Loucy (cell line): Measurements from ENCODE around the gene COL13A1.

Experiments used
- H2AFZ ChIP-seq: fragments of 200-600 bp; sonication (generic); 2 replicates; pipeline ENCODE4 v1.6.0; 2016; ENCODE audit warnings: antibody characterized with exemption, mild to moderate bottlenecking, low read length, moderate library complexity
- H3F3A ChIP-seq: fragments of 200-600 bp; 2 replicates; pipeline ENCODE4 v1.6.0; 2016; ENCODE audit warnings: antibody characterized with exemption, low read depth, mild to moderate bottlenecking
- H3K27me3 ChIP-seq: fragments of 200-600 bp; sonication (generic); 2 replicates; pipeline ENCODE4 v1.6.1; 2014; ENCODE audit warnings: low read length, mild to moderate bottlenecking; ENCODE audit not compliant: insufficient read depth, poor library complexity, severe bottlenecking
- H3K36me3 ChIP-seq: fragments of 200-600 bp; sonication (generic); 2 replicates; pipeline ENCODE4 v1.6.1; 2016; ENCODE audit warnings: low read length; ENCODE audit not compliant: insufficient read depth
- H3K4me1 ChIP-seq: fragments of 200-600 bp; sonication (generic); 2 replicates; pipeline ENCODE4 v1.5.1; 2014; ENCODE audit warnings: low read length, mild to moderate bottlenecking; ENCODE audit not compliant: insufficient read depth, poor library complexity, severe bottlenecking
- H3K4me2 ChIP-seq: fragments of 200-600 bp; sonication (generic); 2 replicates; pipeline ENCODE4 v1.6.0; 2014; ENCODE audit warnings: antibody characterized with exemption, low read length, low read depth, mild to moderate bottlenecking; ENCODE audit not compliant: poor library complexity, severe bottlenecking
- H3K4me3 ChIP-seq: fragments of 200-600 bp; sonication (generic); 2 replicates; pipeline ENCODE4 v1.5.1; 2014; ENCODE audit warnings: low read length, mild to moderate bottlenecking, mixed read lengths; ENCODE audit not compliant: poor library complexity, severe bottlenecking
- H3K79me2 ChIP-seq: fragments of 200-600 bp; sonication (generic); 2 replicates; pipeline ENCODE4 v1.6.1; 2014; ENCODE audit warnings: low read length; ENCODE audit not compliant: insufficient read depth
- H3K9ac ChIP-seq: fragments of 200-600 bp; sonication (generic); 2 replicates; pipeline ENCODE4 v1.6.0; 2014; ENCODE audit warnings: mild to moderate bottlenecking, low read depth, low read length, moderate library complexity; ENCODE audit not compliant: poor library complexity, severe bottlenecking
- H3K9me2 ChIP-seq: fragments of 200-600 bp; sonication (generic); replicated peaks from 2 replicates; pipeline ENCODE4 v1.6.1; 2016; ENCODE audit warnings: low read depth, low read length, mixed read lengths
- H3K9me3 ChIP-seq: fragments of 200-600 bp; sonication (generic); 2 replicates; pipeline ENCODE4 v1.6.1; 2014; ENCODE audit warnings: mild to moderate bottlenecking, antibody characterized with exemption, low read length, low read depth; ENCODE audit not compliant: insufficient read depth
- H4K20me1 ChIP-seq: fragments of 200-600 bp; sonication (generic); 2 replicates; pipeline ENCODE4 v1.6.0; 2014; ENCODE audit warnings: antibody characterized with exemption, low read length, mild to moderate bottlenecking; ENCODE audit not compliant: insufficient read depth, poor library complexity, severe bottlenecking
- CTCF ChIP-seq: fragments of 200-600 bp; sonication (generic); conservative IDR thresholded peaks from 2 replicates; pipeline ENCODE4 v1.5.1; 2014; ENCODE audit warnings: mild to moderate bottlenecking, antibody characterized with exemption, low read length
- EZH2phosphoT487 ChIP-seq: fragments of 200-600 bp; IDR thresholded peaks from 2 replicates; pipeline ENCODE4 v1.6.1; 2018; ENCODE audit warnings: antibody characterized with exemption, mild to moderate bottlenecking, moderate library complexity, borderline replicate concordance

Gene COL13A1

DNA sequence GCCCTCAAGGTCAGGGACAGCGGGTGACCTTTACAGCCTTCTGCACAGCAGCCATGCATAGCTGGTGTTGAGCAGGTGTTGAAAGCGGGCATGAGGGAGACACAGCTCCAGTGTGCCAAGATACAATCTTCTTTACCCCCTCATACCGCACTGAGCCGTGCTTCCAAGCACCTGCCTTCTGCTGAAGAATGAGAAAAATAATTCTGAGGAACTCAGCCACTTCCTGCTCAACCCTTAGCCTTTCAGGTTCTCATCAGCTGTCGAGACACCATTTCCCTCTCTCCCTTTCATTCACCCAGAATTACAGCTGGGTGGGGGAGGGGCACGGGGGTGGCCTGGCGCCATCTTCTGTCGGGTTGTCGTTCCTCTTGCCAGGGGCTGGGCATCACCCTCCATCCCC, 58.6 kb downstream of the COL13A1 start:
- H3K4me2 ChIP-seq = peak overlapping the region; percentile 11
- H3K9me3 ChIP-seq = no peaks in the 10 kb centered on the region
- no peaks in the 10 kb centered on the region for H3K36me3 ChIP-seq
- H3F3A ChIP-seq = no peaks in the 10 kb centered on the region
- peak overlapping the region; percentile 36 for H3K9ac ChIP-seq
- peak overlapping the region; percentile 56; the same call in 1 of the 2 replicates for H2AFZ ChIP-seq
- H3K79me2 ChIP-seq = no peaks in the 10 kb centered on the region
- TF ChIP-seq EZH2phosphoT487 = no peak
- peak; percentile 36; the same call in 1 of the 2 replicates for TF ChIP-seq CTCF
- H3K9me2 ChIP-seq = no peaks in the 10 kb centered on the region
- H4K20me1 ChIP-seq = no peaks in the 10 kb centered on the region
- peaks cover 22% of the 10 kb centered on the region for H3K4me1 ChIP-seq
- H3K27me3 ChIP-seq = no peaks in the 10 kb centered on the region
- H3K4me3 ChIP-seq = no peak overlapping the region

DNA sequence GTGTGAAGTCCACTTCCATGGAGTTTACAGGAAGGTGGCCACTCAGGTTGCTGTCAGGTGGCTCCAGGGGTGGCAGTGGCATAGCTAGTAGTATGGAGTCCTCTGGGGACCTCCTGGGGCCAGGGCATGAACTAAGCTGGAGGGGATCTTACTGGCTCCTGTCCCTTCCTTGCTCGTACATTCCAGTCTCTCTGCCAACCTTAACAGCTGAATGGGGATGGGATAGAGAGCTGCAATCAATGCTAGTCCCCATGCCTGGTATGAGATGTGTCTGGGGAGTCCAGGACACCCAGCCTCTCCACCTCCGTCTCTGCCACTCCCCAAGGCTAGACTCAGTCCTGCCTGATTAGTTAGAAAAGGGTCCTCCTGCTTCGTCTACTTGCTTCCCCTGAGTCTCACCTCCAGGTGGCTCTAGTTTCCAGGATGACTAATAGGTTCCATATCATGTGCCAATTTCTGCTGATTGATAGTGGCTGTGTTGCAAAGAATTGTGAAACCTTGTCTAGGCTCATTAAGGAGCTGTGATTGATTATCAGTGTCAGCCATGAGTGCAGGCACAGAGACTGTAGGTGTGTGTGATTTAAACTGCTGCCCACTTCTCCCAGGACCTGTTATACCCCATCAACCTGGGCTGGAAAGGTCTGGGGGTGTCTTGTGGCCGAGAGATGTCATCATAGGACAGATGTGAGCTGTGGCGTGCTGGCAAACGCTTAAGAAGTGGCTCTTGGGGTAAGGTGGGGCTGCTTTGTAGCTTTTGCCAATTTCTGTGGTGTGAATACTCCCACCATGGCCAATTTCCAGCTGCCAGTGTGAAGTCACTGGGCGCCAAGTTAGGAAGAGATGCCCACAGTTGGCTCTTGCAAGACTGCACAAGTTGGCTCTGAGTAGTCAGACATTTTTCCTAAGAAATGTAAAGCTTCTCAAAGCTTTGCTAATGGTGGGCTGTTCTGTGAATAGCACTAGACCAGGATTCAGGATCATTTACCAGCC, 59.8 kb downstream of the COL13A1 start:
- H3K9me3 ChIP-seq = no peaks in the 10 kb centered on the region
- TF ChIP-seq EZH2phosphoT487 (no peak), CTCF (peak; percentile 51)
- H3K4me3 ChIP-seq = no peak overlapping the region
- no peaks in the 10 kb centered on the region for H3K9me2 ChIP-seq
- H3K27me3 ChIP-seq = no peaks in the 10 kb centered on the region
- no peak overlapping the region for H2AFZ ChIP-seq
- no peak overlapping the region for H3K4me2 ChIP-seq
- H3F3A ChIP-seq = no peaks in the 10 kb centered on the region
- H4K20me1 ChIP-seq = no peaks in the 10 kb centered on the region
- H3K4me1 ChIP-seq = peaks cover 20% of the 10 kb centered on the region
- H3K79me2 ChIP-seq = no peaks in the 10 kb centered on the region
- H3K9ac ChIP-seq = no peak overlapping the region
- no peaks in the 10 kb centered on the region for H3K36me3 ChIP-seq

DNA sequence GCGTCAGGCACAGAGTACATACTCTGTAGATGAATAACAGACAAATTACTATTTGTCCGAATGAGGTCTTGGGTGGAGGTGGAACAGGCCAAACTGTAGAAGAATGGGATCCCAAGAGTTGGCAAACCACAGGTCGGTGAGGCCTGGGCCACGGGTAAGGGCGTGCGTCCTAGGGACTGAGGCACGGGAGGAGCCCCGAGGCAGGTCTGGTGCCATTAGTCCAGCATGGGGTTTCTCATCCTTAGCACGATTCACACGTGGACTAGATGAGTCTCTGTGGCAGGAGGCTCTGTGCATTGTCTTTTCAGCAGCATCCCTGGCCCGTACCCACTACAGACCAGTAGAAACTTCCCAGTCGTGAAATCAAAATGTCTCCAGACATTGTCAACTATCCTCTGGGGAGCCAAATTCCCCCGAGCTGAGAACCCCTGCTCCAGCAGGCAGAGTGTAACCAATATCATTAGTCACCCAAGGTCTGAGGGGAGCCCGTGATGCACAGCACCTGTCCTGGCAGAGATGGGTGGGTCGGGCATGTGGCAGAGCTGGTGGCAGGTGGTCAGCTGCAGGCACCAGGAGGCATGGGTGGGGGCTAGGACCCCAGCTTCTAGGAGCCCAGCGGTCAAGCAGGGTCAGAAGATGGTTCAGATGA, 61.3 kb downstream of the COL13A1 start:
- Histone ChIP-seq H3K4me2 (no peak overlapping the region), H3K9me2 (no peaks in the 10 kb centered on the region), H2AFZ (no peak overlapping the region), H3K9ac (no peak overlapping the region), H4K20me1 (no peaks in the 10 kb centered on the region), H3K79me2 (no peaks in the 10 kb centered on the region), H3K4me1 (peaks cover 16% of the 10 kb centered on the region), H3K27me3 (no peaks in the 10 kb centered on the region), H3F3A (no peaks in the 10 kb centered on the region), H3K36me3 (no peaks in the 10 kb centered on the region), H3K4me3 (no peak overlapping the region), H3K9me3 (no peaks in the 10 kb centered on the region)
- TF ChIP-seq CTCF (no peak), EZH2phosphoT487 (no peak)
